Keratinocyte (primary cell): ENCODE measurements around the gene ELMO3.

Experiments
- CTCF ChIP-seq, 3 experiments: IDR thresholded peaks in 1 of 3; conservative IDR thresholded peaks in 1 of 3; optimal IDR thresholded peaks in 1 of 3; 2 replicates in 2 of 3; 3 replicates in 1 of 3; pipeline versions ENCODE3 to v1.5.1; 2011; ENCODE audit warnings: low read length in 3 of 3, mild to moderate bottlenecking in 3 of 3, moderate library complexity in 2 of 3, control low read depth in 1 of 3, inconsistent platforms in 1 of 3; ENCODE audit not compliant: insufficient read depth in 2 of 3; ENCODE audit errors: extremely low read depth in 1 of 3
- EZH2 ChIP-seq: IDR thresholded peaks from one replicate; pipeline ENCODE4 v1.6.1; 2012; ENCODE audit warnings: inconsistent platforms, mild to moderate bottlenecking, low read length, moderate library complexity

DNA sequence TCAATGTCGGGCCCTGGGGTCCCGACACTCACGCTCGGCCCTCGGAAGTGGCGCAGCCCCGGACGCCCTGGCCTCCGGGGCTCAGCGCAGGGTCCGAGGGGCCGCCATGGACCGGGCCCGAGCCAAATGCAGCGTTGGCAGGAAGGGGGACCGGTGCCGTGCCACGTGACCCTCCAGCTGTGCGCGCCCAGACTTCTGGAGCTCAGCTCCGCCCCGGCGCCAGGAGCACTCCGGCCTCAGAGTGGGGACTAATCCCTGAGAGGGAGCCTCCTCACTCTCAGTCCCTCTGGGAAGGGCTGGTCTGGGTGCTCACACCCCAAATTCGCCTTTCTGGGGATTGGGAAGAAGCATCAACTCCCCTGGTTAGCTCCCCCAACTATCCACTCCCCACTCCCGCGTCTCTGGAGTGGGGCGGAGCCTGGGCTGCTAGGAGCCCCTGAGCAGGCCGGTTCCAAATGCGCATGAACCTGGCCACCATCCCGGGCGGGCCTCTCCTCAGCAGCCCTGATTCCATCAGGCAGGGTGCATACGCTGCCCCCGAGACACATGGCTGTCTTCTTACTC, 48.0 kb upstream of the ELMO3 start, which contains the start of gene B3GNT9:
- TF ChIP-seq EZH2 (no peak), CTCF (optimal IDR thresholded peaks at IDR 0.05 in 1 of 3, IDR thresholded peaks at IDR 0.05 in 1 of 3, conservative IDR thresholded peaks at IDR 0.05 in 1 of 3; ENCODE audit: extremely low read depth in 1 of 3, insufficient read depth in 2 of 3, low read length in 3 of 3) (no peak)
